Cardiac fibroblast (primary cell): ENCODE measurements around the gene GYS2.

Source experiments
- DNase-seq, 2 donors: peaks; one replicate each; pipeline versions ENCODE4 v3.0.0 to v3.0.0-alpha.2; 2010; ENCODE audit warnings: low read depth in 2 of 2
- H3K4me3 ChIP-seq, 2 donors: replicated peaks in 1 of 2; 1 replicate in 1 of 2; 2 replicates in 1 of 2; pipeline ENCODE4 v1.5.1; 2011; ENCODE audit warnings: low read depth in 2 of 2, low read length in 2 of 2, mild to moderate bottlenecking in 2 of 2, moderate library complexity in 1 of 2
- TF ChIP-seq, protein P1 (sequence below): IDR thresholded peaks from one replicate; pipeline ENCODE4 v1.5.1; 2011; ENCODE audit warnings: low read depth, mild to moderate bottlenecking, low read length, inconsistent platforms

GYS2 gene

DNA sequence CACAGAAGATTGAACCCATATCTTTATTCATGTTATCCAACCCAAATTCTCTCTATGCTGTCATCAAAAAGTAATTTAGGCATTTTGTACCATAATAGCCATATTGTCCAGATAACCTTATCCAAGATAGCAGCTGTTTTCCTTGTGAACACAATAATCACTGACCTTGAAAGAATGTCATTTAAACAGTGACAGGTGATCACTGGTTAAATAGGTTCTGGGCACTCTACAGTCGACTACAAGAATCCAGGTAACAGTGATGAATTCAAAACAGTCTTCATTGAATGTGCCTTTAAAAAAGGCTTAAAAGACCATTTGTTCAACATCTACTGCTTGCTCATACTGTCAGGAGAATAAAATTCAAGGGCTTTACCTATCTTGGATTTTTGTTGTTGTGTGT is 83.1 kb downstream of the GYS2 start:
- DNase-seq, result no peak
- TF ChIP-seq, protein P1, sequence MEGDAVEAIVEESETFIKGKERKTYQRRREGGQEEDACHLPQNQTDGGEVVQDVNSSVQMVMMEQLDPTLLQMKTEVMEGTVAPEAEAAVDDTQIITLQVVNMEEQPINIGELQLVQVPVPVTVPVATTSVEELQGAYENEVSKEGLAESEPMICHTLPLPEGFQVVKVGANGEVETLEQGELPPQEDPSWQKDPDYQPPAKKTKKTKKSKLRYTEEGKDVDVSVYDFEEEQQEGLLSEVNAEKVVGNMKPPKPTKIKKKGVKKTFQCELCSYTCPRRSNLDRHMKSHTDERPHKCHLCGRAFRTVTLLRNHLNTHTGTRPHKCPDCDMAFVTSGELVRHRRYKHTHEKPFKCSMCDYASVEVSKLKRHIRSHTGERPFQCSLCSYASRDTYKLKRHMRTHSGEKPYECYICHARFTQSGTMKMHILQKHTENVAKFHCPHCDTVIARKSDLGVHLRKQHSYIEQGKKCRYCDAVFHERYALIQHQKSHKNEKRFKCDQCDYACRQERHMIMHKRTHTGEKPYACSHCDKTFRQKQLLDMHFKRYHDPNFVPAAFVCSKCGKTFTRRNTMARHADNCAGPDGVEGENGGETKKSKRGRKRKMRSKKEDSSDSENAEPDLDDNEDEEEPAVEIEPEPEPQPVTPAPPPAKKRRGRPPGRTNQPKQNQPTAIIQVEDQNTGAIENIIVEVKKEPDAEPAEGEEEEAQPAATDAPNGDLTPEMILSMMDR, result no peak
- no peak overlapping the region for H3K4me3 ChIP-seq

DNA sequence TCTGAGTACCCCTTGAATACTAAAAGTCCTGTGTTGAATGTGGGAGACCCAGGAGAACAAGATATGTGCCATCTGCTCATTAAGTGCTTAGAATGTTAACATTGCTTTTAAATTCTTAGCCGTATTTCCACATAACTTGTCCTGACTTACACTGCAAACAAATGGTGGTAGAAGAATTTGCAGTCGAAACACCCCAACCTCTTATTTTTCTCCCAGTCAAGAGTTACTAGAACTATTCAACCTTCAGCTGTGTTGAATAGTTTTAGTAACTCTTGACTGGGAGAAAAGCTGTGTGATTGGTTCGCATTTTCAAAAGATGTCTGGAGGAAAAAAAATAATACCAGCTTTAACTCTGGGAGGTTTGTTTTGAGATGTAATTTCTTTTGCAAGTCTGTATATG is 86.2 kb downstream of the GYS2 start:
- DNase-seq, result no peak
- TF ChIP-seq, protein P1, result no peak
- H3K4me3 ChIP-seq, result no peak overlapping the region

DNA sequence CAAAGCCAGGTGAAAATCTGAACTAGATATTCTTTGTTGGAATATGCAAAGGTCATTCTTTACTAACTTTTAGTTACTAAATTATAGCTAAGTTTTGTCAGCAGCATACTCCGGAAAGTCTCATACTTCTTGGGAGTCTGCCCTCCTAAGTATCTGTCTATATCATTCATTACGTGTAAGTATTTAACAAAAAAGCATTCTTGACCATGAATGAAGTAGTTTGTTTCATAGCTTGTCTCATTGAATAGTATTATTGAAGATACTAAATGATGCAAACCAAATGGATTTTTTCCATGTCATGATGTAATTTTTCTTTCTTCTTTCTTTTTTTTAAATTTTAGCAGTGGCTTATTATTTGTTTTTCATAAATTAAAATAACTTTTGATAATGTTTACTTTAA is 88.4 kb downstream of the GYS2 start:
- TF ChIP-seq, protein P1, result no peak
- no peak overlapping the region for H3K4me3 ChIP-seq
- DNase-seq, result no peak

DNA sequence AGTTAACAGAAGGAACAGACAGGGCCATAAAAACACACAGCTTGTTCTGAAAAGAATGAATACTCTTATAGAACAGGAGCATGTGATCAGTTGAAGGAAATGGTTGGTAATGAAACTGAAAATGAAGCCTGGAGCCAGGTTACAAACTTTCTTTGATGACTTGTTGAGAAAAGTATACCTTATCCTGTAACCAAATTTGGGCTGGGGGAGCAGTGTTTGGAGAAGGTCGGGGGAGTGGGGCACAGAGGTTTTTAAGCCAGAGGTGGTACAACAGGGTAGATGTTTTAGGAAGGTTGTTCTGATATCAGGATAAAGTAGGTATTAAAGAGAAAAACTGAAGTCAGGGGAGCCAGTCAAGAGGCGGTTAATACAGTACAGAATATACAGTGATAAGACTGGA is 94.9 kb downstream of the GYS2 start:
- no peak for DNase-seq
- TF ChIP-seq, protein P1, result no peak
- no peak overlapping the region for H3K4me3 ChIP-seq

DNA sequence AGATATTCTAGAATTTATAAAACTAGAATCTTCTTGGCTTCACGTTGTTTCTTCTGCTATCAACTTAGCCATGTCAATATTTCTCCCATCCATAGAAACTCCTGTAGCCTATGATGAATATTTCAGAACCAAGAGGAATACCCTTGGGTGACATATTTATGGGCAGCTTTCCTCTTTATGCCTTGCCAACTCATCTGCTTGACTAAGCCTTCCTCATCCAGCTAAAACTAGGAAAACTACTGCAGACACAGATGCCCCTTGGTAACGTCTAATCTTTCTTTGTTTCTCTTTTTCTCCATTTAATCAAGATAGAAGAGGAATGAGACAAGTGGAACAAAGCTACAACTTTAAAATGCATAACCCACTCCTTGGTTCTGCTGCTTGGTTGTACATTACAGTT is 96.8 kb downstream of the GYS2 start:
- DNase-seq, result no peak
- H3K4me3 ChIP-seq, result no peak overlapping the region
- TF ChIP-seq, protein P1, result no peak

DNA sequence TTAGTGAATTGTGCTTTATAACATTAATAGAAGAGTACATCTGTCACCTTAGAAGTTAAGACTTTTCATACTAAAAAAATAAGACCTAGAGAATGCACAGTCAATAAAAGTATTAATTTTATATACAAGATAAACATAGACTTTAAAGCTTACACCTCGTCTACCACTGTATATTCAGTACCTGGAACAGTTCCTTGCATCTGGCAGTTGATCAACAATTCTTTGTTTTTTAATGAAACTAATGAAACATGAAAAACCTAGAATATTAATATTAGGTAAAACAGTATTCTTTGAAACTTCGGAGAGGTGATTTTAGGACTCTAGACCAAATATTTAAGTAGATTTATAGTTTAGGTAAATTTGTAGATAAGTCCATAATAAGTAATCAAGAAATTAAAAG is 98.8 kb downstream of the GYS2 start:
- TF ChIP-seq, protein P1, result no peak
- H3K4me3 ChIP-seq, result no peak overlapping the region
- no peak for DNase-seq

DNA sequence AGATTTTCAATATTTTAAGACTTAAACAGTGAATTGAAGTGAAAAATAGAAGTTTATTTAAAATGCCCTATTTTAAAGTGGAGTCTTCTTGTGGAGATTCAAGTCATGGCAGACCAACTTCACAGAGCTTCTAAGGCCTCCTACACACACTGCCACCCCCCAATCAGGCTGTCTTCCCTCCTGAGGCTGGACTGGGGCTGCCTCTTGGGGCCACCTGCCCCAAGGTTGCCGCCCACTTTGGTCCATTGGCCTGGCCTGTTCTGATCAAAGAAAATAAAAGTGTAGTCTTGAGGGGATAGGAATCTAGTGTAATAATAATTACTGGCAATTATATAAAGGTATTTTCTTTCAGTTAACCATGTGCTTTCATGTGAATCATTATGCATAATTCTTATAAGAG is 101.8 kb downstream of the GYS2 start:
- DNase-seq, result no peak
- peak overlapping the region; percentile 87 to 99 for H3K4me3 ChIP-seq
- TF ChIP-seq, protein P1, result no peak
